HL-60/S4 treated with phorbol 12-myristate 13-acetate at 8.2 ng/mL for 4 days and 3 days (cell line): ENCODE measurements around the gene ABCA6.
"Not testable (repeated sequence)": the region's sequence is repeated elsewhere in the genome, so short reads cannot be mapped to it uniquely, and the experiment has no call there.

Source experiments
- in situ Hi-C: fragments of 300-500 bp; cut with MboI; formaldehyde crosslinking; loops from 2 replicates; pipeline ENCODE4 v1.15.0; 2022; ENCODE audit warnings: low sequenced_read_pairs

Gene ABCA6, protein sequence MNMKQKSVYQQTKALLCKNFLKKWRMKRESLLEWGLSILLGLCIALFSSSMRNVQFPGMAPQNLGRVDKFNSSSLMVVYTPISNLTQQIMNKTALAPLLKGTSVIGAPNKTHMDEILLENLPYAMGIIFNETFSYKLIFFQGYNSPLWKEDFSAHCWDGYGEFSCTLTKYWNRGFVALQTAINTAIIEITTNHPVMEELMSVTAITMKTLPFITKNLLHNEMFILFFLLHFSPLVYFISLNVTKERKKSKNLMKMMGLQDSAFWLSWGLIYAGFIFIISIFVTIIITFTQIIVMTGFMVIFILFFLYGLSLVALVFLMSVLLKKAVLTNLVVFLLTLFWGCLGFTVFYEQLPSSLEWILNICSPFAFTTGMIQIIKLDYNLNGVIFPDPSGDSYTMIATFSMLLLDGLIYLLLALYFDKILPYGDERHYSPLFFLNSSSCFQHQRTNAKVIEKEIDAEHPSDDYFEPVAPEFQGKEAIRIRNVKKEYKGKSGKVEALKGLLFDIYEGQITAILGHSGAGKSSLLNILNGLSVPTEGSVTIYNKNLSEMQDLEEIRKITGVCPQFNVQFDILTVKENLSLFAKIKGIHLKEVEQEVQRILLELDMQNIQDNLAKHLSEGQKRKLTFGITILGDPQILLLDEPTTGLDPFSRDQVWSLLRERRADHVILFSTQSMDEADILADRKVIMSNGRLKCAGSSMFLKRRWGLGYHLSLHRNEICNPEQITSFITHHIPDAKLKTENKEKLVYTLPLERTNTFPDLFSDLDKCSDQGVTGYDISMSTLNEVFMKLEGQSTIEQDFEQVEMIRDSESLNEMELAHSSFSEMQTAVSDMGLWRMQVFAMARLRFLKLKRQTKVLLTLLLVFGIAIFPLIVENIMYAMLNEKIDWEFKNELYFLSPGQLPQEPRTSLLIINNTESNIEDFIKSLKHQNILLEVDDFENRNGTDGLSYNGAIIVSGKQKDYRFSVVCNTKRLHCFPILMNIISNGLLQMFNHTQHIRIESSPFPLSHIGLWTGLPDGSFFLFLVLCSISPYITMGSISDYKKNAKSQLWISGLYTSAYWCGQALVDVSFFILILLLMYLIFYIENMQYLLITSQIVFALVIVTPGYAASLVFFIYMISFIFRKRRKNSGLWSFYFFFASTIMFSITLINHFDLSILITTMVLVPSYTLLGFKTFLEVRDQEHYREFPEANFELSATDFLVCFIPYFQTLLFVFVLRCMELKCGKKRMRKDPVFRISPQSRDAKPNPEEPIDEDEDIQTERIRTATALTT (N-terminal part only)

GRCh38 chr17:69141431-69142174 is at the start of gene ABCA6:
ABCA6 (minus strand) TSS chr17:69141895; CDS start chr17:69140703, 1,192 bp downstream.
- in situ Hi-C loops: no loop called here

DNA sequence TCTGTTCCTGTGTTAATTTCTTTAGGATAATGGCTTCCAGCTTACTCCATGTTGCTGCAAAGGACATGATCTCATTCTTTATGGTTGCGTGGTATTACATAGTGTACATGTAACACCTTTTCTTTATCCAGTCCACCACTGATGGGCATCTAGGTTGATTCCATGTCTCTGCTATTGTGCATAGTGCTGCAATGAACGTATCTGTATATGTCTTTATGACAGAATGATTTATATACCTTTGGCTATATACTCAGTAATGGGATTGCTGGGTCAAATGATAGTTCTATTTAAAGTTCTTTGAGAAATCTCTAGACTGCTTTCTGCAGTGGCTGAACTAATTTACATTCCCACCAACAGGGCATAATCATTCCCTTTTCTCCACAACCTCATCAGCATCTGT is 47.1 kb upstream of the ABCA6 start:
- in situ Hi-C loops: no loop called here

DNA sequence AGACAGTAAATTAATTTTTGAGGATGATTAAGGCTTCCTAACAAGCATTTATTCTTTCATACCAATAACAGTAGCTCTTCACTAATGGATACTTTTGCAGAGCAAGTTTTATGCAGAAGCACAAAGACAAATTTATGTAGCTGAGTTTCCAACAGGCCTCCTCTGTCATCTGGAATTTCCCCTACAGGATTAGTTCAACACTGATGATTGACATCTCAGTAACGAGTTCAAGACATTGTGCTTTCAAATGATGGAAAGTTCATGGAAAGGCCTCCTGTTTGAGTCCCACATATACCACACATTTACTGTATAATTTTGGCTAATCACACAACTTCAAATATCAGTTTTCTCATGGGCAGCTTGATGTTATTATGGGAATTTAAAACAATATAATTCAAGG is 46.4 kb upstream of the ABCA6 start:
- in situ Hi-C loops: no loop called here

DNA sequence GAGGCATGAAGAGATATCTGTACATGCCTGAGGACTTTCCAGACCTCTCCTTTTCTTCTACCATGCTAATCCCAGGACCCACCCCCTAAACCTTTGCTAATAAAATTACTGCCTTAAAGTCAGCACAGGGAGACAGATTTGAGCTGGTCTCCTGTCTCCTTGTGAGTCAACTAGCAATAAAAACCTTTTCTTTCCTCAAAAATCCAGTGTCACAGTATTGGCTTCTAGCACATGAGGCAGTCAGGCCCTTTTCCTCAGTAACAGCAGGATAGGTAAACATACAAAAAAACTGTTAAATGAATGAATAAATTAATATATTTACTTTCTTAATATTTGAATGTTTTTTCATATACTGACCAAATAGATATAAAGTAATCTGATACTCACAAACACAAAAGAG is 45.6 kb upstream of the ABCA6 start:
- in situ Hi-C loops: no loop called here

- in situ Hi-C loops: no loop called here
Observed at GRCh38 chr17:69179227-69179952, 37.7 kb upstream of the ABCA6 start.

- in situ Hi-C loops: no loop called here
Observed at GRCh38 chr17:69176457-69176795, 34.7 kb upstream of the ABCA6 start.

GRCh38 chr17:69175625-69176456 is 34.1 kb upstream of the ABCA6 start:
- in situ Hi-C loops: no loop called here

DNA sequence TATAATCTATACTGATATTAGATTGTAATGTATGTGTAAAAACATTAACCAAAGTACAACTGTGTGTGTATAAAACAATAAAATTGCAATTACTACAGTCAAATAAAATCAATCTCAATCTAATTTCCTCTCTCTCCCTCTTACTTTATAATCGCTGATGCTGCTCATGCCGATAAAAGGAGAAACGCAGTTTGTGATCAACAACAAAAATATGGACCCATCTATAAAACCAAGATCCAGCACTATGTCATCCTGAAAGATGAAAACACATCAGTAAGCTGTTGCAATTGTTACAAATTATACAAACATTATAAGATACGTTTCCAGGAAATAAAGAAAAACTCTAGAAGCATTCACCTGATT is 33.5 kb upstream of the ABCA6 start:
- in situ Hi-C loops: no loop called here

- in situ Hi-C loops: no loop called here
Observed at GRCh38 chr17:69173118-69173517, 31.4 kb upstream of the ABCA6 start.

- in situ Hi-C loops: no loop called here
Observed at GRCh38 chr17:69170377-69170776, 28.7 kb upstream of the ABCA6 start.

DNA sequence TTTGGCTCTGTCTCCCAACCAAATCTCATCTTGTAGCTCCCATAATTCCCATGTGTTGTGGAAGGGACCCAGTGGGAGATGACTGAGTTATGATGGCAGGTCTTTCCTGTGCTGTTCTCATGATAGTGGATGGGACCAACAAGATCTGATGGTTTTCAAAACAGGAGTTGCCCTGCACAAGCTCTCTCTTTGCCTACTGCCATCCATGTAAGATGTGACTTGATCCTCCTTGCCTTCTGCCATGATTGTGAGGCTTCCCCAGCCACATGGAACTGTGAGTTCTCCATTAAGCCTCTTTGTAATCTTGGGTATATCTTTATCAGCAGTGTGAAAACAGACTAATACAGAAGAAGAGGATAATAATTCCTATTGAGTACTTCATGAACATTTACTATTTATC is 26.9 kb upstream of the ABCA6 start:
- in situ Hi-C loops: not testable (repeated sequence)

GRCh38 chr17:69166957-69167356 is 25.3 kb upstream of the ABCA6 start:
- in situ Hi-C loops: no loop called here

DNA sequence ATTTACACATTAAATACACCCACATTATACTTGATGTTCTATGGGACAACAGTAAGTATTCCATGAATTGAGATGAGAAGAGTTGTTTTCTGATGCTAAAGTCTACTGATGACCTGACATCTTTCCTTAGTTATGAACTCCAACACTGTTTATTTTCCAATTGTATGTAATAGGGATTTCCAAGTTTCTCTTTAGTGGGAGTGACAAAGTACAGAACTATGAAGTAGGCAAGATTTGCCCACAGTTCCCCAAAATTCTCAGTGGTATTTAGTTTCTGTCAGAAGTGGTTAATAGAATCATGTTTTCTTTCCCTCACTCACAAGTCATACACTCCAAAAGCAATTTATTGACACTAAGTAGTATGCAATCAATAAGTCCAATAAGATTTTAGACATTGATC is 22.5 kb upstream of the ABCA6 start:
- in situ Hi-C loops: no loop called here

DNA sequence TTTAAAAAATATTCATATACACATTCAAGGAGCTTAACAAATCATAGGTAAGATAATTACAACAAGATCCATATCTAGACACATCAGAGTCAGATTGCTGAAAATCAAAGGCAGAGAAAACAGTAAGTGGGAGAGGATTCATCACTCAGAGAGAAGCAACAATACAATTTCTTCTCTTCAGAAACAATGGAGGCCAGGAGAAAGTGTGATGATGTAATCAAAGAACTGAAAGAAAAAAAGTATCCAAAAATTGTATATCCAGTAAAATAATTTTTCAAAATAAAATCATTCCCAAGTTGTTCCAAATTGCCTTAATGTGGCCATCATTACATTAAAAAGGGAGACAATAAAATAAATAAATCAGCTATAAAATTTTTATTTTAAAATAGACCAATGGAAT is 17.7 kb upstream of the ABCA6 start:
- in situ Hi-C loops: no loop called here

DNA sequence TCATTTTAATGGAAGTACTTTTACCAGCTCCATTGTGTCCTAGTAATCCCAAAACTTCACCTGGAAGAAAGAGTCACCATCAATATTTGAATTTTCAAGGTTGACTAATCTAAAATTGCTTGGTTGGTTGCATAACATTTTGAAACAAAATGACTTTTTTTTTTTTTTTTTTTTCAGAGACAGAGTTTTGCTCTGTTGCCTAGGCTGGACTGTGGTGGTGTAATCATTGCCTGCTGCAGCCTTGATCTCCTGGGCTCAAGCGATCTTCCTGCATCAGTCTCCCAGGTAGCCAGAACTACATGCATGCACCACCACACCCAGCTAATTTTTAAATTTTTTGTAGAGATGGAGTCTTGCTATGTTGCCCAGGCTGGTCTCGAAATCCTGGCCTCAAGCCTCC is 12.6 kb upstream of the ABCA6 start:
- in situ Hi-C loops: no loop called here

DNA sequence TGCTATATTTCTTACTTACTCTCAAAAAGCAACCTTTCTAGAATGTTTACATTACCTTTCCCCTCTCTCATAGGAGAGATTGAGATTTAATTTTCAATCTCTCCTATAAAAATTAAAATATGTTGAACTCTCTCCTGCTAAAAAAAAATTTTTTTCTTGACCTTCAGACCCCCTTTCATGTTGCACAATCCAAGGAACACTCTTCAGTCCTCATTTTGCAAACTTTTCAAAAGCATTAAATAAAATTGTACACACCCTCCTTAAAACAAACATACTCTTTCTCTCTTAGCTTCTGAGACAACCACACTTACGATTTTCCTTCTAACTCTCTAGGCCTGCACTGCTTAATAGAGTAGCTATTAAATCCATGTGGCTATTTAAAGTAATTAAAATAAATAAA is 8.6 kb upstream of the ABCA6 start:
- in situ Hi-C loops: no loop called here

DNA sequence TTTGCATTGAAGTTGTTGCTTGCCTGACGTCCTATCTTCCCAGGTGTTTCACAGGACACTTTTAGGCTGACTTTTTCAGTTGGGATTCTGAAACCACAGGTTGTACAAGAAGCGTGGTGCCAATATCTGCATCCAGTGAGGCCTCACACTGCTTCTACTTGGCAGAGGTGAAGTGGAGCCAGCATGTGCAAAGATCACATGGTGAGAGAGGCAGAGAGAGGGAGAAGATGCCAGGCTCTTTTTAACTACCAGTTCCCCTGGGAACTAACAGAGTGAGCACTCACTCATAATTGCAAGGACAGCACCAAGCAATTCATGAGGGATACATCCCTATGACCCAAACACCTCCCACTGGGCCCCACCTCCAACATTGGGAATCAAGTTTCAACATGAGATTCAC is 5.8 kb upstream of the ABCA6 start:
- in situ Hi-C loops: no loop called here

GRCh38 chr17:69144331-69145255 is 2.9 kb upstream of the ABCA6 start:
- in situ Hi-C loops: no loop called here
